ENCODE measurements around the gene KISS1R.
"Not testable (repeated sequence)": the region's sequence is repeated elsewhere in the genome, so short reads cannot be mapped to it uniquely, and the experiment has no call there.

The KISS1R gene

GRCh38 chr19:917323-918151, at the start of gene KISS1R:
KISS1R (plus strand) TSS chr19:917333; CDS start chr19:917503, 170 bp downstream.
- peak; percentile 51 to 62 for DNase-seq

GRCh38 chr19:867855-868457, 49.2 kb upstream of the KISS1R start:
- no peak for DNase-seq

DNA sequence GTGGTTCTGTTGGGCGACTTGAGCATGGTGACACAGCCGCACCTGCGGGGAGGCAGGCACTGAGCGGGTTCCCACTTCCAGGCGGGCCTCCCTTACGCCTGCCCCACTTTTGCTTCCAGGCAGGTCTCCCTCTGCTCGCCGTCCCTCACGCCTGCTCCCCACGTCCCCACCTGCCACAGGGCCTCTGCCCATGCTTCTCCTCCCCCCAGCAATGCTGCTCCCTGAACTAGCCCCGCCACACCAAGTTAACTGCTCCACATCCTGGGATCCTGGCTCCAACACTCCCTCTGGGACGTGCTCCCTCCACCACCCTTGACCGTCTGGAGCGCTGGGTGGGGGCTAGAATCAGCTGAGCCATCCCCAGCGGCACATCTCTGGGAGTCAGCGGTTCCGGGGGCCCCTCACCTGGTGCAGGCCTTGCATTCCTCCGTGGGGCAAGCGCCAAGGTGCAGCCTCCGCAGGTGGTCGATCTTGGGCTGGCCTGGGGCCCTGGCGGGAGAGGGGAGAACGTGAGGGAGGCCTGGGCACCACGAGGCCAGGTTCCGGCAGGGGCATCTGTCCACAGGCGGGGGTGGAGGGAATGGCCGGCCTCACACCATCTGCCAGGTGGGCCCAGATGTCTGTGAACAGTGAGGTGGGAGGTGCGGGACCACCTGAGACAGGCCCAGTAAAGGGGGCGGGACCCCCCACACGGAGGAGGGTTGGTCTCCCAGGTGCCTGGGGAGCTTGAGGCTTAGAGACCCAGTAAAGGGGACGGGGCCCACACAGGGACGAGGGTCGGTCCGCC, 48.5 kb upstream of the KISS1R start:
- no peak for DNase-seq

DNA sequence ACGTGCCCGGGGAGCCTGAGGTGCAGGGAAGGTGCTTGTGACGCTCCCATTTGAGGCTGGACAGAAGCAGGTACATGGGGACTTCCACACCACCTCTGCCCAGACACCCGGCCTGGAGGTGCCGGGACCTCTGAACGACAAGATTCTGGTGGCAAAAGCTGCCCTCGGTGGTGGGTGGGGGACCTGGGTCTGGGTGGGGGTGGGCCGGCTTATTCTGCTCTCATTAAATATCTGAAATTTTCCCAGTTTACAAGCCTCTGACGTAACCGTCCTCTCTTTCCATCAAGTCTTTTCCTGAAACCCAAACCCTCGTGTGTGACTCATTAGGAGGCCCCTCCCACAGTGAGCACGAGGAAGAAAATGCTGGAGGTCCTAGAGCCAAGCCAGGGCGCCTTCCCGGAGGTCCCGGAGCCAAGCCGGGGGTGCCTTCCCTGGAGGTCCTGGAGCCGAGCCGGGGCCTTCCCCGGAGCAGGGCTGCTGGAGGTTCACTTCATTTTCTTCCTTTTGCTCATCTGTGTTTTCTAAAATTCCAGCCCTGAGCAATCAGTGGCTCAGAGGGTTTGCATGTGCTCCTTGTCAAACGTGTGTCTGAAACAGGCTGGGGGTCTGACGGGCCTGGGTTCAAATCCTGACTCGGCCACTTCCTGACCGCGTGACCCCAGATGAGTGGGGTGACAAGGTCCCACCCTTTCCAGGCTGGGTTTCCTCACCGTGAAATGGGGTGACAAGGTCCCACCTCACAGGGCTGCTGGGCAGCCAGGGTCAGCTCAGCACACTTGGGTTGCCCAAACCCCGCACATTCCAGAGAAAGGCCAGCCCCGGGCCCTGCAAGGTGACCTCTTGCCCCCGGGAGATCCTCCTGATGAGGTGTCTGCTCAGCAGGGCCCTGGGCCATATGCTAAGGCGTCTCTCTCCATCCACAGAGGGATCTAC, 47.6 kb upstream of the KISS1R start:
- no peak for DNase-seq

GRCh38 chr19:870314-870713, 46.8 kb upstream of the KISS1R start:
- no peak for DNase-seq

GRCh38 chr19:870963-871401, 46.2 kb upstream of the KISS1R start:
- no peak for DNase-seq

DNA sequence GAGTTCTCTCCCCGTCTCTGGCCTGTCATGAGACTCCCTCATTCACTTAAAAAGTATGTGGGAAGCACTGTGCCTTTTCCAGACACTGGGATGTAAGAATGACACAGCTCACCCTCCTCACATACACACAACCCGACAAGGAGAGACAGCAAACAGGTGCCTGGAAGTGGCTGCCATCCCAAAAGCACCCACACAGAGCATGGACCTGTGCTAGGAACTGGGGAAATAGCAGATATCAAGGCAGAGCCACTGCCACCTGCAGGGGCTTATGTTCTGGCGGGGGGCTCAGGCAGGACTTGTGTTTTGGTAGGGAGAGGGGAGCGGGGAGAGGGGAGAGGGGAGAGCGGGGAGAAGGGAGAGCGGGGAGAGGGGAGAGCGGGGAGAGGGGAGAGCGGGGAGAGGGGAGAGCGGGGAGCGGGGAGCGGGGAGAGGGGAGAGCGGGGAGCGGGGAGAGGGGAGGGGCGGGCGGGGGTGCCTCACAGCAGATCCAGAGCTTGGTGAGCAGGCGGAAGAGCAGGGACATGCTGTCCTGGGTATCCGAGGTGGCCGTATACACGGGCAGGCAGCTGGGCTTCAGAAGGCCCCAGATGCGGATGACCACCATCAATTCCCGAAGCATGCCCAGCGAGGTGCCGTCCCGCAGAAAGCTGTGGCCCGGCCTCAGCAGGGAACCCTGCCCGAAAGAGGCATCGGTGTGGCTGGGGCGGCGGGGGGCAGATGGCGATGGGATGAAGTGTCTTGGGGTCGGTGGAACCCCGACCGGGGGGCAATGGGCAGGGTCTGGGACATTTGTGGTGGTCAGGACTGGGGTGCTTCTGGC, 45.5 kb upstream of the KISS1R start:
- DNase-seq = peak in 1 of 2 experiments; percentile 21

GRCh38 chr19:872266-872951, 44.7 kb upstream of the KISS1R start:
- peak; percentile 85 to 89 for DNase-seq

DNA sequence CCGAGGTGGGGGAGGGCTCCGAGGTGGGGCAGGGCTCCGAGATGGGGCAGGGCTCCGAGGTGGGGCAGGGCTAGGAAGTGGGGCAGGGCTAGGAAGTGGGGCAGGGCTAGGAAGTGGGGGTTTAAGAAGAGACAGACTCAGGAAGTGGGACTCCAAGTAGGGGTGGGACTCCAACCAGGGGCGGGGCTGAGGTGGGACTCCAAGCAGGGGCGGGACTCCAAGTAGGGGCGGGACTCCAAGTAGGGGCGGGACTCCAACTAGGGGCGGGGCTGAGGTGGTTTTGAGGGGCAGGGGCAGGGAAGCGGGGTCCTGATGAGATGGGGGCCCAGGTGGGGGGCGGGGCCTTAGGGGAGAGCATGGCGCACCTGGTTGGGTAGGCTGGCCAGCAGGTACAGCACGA, 44.0 kb upstream of the KISS1R start:
- DNase-seq = peak; percentile 71 to 76

DNA sequence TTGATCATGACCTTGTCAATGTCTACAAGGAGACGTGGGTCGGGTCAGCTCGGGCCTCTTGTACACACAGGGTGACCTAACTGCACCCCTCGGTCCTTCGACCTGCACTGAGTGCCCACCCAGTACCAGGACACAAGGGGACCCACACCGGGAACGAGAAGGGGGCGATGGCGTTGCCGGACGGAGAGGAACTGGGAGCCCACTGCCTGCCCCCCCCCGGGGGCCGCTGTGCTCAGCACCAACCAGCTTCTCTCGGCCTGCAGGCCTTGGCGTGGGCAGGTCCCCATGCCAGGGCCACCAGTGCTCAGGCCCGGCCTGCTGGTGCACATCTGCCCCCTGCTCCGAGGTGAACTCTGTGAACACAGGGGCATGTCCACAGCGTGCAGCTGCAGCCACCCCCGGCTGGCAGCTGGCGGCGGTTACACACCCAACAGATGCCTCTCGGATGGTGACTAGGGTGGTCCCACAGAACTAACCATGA, 43.5 kb upstream of the KISS1R start:
- DNase-seq = no peak

- DNase-seq = no peak
These were observed 41.8 kb upstream of the KISS1R start for GRCh38 chr19:875265-875879.

DNA sequence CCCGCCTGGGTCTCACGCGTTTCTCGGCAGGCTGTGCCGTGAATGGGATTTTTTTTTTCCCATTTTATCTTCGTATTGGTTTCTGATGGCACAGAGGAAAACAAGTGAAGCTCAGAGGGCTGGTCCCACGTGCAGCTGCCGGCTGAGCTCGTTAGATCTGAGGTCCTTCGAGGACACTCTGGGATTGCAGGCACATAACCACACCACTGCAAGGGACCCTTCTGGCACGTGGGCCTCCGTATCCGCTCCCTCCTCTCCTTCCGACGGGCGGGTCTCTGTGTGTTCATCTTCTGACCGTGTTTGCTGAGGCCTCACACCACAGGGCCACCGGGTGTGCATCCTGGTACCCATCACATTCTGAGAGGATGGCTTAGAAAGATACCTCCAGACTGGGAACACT, 41.0 kb upstream of the KISS1R start:
- no peak for DNase-seq

GRCh38 chr19:876780-877314, 40.3 kb upstream of the KISS1R start:
- DNase-seq = no peak

GRCh38 chr19:877992-878660, 39.0 kb upstream of the KISS1R start:
- not testable (repeated sequence) for DNase-seq

GRCh38 chr19:878751-879561, 38.2 kb upstream of the KISS1R start:
- not testable (repeated sequence) for DNase-seq

DNA sequence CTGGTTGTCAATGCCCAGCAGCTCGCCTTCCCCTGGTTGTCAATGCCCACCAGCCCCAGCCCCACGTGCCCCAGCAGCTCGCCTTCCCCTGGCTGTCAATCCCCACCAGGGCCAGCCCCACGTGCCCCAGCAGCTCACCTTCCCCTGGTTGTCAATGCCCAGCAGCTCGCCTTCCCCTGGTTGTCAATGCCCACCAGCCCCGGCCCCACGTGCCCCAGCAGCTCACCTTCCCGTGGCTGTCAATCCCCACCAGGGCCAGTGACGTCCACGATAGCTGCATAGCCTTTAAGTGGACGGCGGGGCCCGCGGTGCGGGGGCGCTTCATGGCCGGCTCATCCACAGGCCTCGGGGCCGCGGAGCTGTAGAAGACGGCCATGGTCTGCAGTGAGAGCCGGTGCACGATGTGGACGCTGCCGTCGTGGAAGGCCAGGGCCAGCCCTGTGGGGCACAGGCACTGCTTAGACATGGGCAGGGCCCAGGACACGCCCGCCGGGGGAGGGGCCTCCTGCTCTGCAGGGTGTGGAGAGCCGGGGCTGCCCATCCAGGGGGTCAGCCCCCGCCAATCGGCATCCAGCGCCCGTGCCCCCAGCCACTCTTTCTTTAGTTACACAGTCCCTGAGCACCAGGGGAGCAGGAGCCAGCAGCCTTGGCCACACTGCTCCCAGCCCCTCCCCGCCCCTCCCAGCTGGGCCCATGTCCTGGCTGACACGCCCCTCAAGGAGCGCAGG, 37.3 kb upstream of the KISS1R start:
- DNase-seq = no peak

GRCh38 chr19:881385-882071, 35.6 kb upstream of the KISS1R start:
- DNase-seq = no peak

Data from activated CD4-positive, alpha-beta T cell treated with anti-CD3 and anti-CD28 coated beads, Interleukin-2, amount 50 U/mL, for 48 hours (primary cell).